ENCODE results near the gene MCF2L. TPM values are rescaled to one million over a fixed set of nuclear protein-coding genes. Genes with fewer than 3 reads are reported as not detected.

The MCF2L gene
- total RNA-seq, 4 donors from 2014 or later: 46.5 to 89.7 (median 55.0) TPM

DNA sequence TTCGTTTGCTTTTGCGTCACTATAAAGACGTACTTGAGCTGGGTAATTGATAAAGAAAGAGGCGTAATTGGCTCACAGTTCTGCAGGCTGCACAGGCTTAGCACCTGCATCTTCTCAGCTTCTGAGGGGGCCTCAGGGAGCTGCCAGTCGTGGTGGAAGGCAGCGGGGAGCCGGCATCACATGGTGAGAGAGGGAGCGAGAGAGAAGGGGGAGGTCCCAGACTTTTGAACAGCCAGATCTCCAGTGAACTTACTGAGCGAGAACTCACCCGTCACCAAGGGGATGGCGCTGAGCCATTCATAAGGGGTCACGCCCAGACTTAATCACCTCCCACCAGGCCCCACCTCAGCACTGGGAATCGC, 77.8 kb downstream of the MCF2L start:
- no peak for TF ChIP-seq CTCF (IDR thresholded peaks at IDR 0.05)
- TF ChIP-seq POLR2A (IDR thresholded peaks at IDR 0.05): no peak
- 88% methylated on average over 13 of the region's 13 CpGs for WGBS, 2 donors
- no peak for DNase-seq (ENCODE audit: low spot score in 2 of 2)
- H3K4me3 ChIP-seq (ENCODE audit: low read depth, poor library complexity, severe bottlenecking): no peak overlapping the region
- intact Hi-C loops (cut with DNase I; ENCODE audit: low total_unique reads): no loop called here

DNA sequence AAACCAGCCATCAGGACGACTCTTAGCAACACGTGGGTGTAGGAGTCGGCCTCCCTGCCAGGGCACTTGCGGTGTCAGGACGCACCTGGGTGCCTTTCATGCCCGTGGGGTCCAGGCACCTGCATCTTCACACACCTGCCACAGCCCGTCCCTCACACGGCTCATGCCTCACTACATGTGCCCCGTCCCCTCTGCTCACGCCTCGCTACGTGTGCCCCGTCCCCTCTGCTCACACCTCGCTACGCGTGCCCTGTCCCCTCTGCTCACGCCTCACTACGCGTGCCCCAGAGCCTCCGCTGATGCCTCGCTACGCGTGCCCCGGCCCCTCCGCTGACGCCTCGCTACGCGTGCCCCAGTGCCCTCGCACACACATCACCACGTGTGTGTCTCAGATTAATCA, 78.6 kb downstream of the MCF2L start:
- H3K4me3 ChIP-seq (ENCODE audit: low read depth, poor library complexity, severe bottlenecking): no peak overlapping the region
- no peak for TF ChIP-seq POLR2A (IDR thresholded peaks at IDR 0.05)
- no peak for TF ChIP-seq CTCF (IDR thresholded peaks at IDR 0.05)
- 93% methylated on average over 31 of the region's 31 CpGs for WGBS, 2 donors
- intact Hi-C loops (cut with DNase I; ENCODE audit: low total_unique reads): no loop called here
- DNase-seq (ENCODE audit: low spot score in 2 of 2): no peak

DNA sequence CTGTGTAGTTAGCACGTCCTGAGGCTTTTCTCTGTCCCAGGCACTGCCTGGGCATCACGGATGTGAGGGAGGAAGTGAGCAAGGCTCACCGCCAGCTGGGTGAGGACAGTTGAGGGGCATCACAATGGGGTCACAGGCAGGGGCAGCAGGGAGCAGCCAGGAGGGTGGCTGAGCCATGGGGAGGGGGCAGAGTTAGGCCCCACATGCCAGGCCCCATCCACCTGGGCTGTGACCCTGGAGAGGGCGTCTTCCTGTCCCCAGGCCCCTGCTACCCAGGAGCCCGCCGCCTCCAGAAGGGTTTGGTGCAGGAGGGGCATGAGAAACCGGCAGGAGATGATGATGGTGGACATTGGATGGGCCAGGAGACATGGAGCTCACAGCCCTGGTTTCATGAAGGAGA, 79.8 kb downstream of the MCF2L start:
- no peak overlapping the region for H3K4me3 ChIP-seq (ENCODE audit: low read depth, poor library complexity, severe bottlenecking)
- intact Hi-C loops (cut with DNase I; ENCODE audit: low total_unique reads): no loop called here
- TF ChIP-seq CTCF (IDR thresholded peaks at IDR 0.05) (no peak), POLR2A (IDR thresholded peaks at IDR 0.05) (no peak)
- 77 to 86% methylated on average over 7 of the region's 7 CpGs for WGBS, 2 donors
- DNase-seq (ENCODE audit: low spot score in 2 of 2): peak in 1 of 2 donors; percentile 73

DNA sequence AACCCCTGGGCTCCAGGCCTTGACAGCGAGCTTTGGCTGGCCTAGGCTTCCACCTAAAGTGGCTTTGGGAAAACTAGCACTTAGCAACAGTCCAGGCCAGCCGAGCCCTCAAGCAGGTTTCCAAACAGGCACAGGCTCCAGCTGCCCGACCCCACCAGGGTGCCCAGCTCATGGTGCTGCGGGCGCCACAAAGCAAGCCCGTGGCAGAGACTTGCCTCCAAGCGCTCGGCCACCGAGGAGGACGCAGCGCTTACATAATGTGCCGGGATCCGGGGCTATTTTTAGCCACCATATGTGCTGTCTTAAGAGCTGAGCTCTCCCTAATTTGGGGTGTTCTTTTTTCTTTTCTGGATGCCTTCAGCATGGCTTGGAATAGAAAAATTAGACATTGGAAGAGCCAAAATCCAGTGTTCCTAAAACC, 80.5 kb downstream of the MCF2L start:
- peak in 1 of 2 donors; percentile 83 for DNase-seq (ENCODE audit: low spot score in 2 of 2)
- no peak for TF ChIP-seq CTCF (IDR thresholded peaks at IDR 0.05)
- TF ChIP-seq POLR2A (IDR thresholded peaks at IDR 0.05): no peak
- intact Hi-C loops (cut with DNase I; ENCODE audit: low total_unique reads): no loop called here
- H3K4me3 ChIP-seq (ENCODE audit: low read depth, poor library complexity, severe bottlenecking): no peak overlapping the region
- 55 to 60% methylated on average over 12 to 13 of the region's 13 CpGs for whole genome bisulfite sequencing, 2 donors

DNA sequence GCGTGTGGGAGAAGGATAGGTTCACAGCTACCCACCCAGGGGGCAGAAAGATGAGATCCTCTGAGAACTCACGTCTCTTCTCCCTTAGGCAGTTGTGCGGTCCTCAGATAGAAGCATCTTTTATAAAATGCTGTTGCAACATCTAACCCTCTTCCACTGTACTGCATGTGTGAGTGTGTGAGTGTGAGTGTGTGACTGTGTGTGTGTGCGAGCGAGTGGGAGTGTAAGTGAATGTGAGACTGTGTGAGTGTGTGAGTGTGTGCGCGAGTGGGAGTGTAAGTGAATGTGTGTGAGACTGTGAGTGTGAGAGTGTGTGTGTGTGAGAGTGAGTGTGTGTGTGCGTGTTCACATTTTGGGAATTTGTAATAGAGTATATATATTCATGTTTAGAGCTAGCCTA, 81.0 kb downstream of the MCF2L start:
- 63 to 66% methylated on average over 8 of the region's 8 CpGs for WGBS, 2 donors
- DNase-seq (ENCODE audit: low spot score in 2 of 2): peak in 1 of 2 donors; percentile 36
- TF ChIP-seq POLR2A (IDR thresholded peaks at IDR 0.05) (no peak), CTCF (IDR thresholded peaks at IDR 0.05) (no peak)
- intact Hi-C loops (cut with DNase I; ENCODE audit: low total_unique reads): no loop called here
- H3K4me3 ChIP-seq (ENCODE audit: low read depth, poor library complexity, severe bottlenecking): no peak overlapping the region

DNA sequence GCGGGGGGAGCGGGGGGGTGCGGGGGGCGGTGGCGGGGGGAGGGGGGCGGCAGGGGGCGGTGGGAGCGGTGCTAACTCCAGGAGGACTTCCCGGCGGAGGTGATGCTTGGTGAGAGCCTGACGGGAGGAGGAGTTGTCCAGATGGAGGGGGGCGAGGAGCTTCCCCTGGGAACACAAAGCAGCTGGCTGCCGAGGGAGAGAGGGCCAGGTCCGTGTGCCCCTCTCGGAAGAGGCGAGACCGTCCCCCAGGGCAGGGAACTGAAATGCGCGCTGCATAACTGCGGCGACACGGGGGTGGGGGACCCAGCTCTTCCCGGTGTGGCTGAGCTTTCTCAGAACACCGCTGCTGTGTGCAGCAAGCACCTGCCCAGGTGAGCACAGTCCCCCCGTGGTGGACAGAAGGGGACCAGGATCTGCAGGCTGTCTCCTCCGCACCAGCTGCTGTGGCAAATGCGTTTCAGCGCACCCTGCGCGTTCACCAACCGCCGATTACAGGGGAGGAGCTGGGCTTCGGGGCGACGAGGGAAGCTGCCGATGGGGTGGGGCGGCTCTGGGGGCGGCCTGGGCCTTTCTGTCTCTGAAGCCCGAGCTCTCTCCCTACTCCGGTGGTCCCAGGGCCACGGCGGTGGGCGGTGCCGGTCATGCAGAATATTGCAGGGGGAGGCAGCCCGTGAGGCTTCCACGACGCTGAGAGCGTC, 81.9 kb downstream of the MCF2L start:
- WGBS, 2 donors: 48 to 59% methylated on average over 39 to 46 of the region's 48 CpGs
- intact Hi-C loops (cut with DNase I; ENCODE audit: low total_unique reads): no loop called here
- no peak for TF ChIP-seq POLR2A (IDR thresholded peaks at IDR 0.05)
- no peak for TF ChIP-seq CTCF (IDR thresholded peaks at IDR 0.05)
- DNase-seq (ENCODE audit: low spot score in 2 of 2): no peak
- H3K4me3 ChIP-seq (ENCODE audit: low read depth, poor library complexity, severe bottlenecking): no peak overlapping the region
